OCI-LY3 (cell line): ENCODE measurements around the gene CHRDL1.

ENCODE experiments used
- H2AFZ ChIP-seq: fragments of 200-600, 300-600 bp; shearing (Covaris generic); 2 replicates; pipeline ENCODE4 v1.6.0; 2014; ENCODE audit warnings: antibody characterized with exemption, low read depth, low read length
- H3K27ac ChIP-seq: fragments of 200-600, 300-600 bp; sonication (generic); 2 replicates; pipeline ENCODE4 v1.5.1; 2014; ENCODE audit warnings: mild to moderate bottlenecking, low read length, moderate library complexity, mixed read lengths
- H3K27me3 ChIP-seq: fragments of 200-600, 300-600 bp; sonication (generic); 2 replicates; pipeline ENCODE4 v1.6.1; 2014; ENCODE audit warnings: low read depth, low read length, mixed read lengths
- H3K36me3 ChIP-seq: fragments of 200-600, 300-600 bp; sonication (generic); replicated peaks from 2 replicates; pipeline ENCODE3; 2014; ENCODE audit warnings: low read depth, low read length, mixed read lengths
- H3K4me1 ChIP-seq: fragments of 300-600, 200-600 bp; sonication (generic); 2 replicates; pipeline ENCODE4 v1.6.1; 2014; ENCODE audit warnings: low read length, mixed read lengths
- H3K4me2 ChIP-seq: fragments of 200-600, 300-600 bp; sonication (generic); 2 replicates; pipeline ENCODE4 v1.6.1; 2014; ENCODE audit warnings: low read length, mixed read lengths
- H3K4me3 ChIP-seq: fragments of 300-600, 200-600 bp; sonication (generic); 2 replicates; pipeline ENCODE4 v1.5.1; 2014; ENCODE audit warnings: antibody characterized with exemption, mild to moderate bottlenecking, low read length, moderate library complexity
- H3K79me2 ChIP-seq: fragments of 300-600, 200-600 bp; shearing (Covaris generic); 2 replicates; pipeline ENCODE4 v1.6.1; 2014; ENCODE audit warnings: mild to moderate bottlenecking, low read length, mixed read lengths
- H3K9ac ChIP-seq: fragments of 300-600, 200-600 bp; shearing (Covaris generic); 2 replicates; pipeline ENCODE4 v1.6.0; 2014; ENCODE audit warnings: mild to moderate bottlenecking, low read length, moderate library complexity
- H3K9me3 ChIP-seq: fragments of 200-600, 300-600 bp; shearing (Covaris generic); 2 replicates; pipeline ENCODE4 v1.6.1; 2014; ENCODE audit warnings: low read length, mixed read lengths; ENCODE audit not compliant: insufficient read depth
- H4K20me1 ChIP-seq: fragments of 200-600, 300-600 bp; sonication (generic); 2 replicates; pipeline ENCODE4 v1.6.1; 2016; ENCODE audit warnings: low read length, mixed read lengths; ENCODE audit not compliant: insufficient read depth
- EZH2phosphoT487 ChIP-seq: fragments of 200-600 bp; shearing (Covaris generic); IDR thresholded peaks from 2 replicates; pipeline ENCODE4 v1.6.1; 2018; ENCODE audit warnings: antibody characterized with exemption, mixed run types, low read depth
- TF ChIP-seq, protein P1 (sequence below): fragments of 200-600, 300-600 bp; sonication (generic); IDR thresholded peaks from 2 replicates; pipeline ENCODE4 v1.5.1; 2014; ENCODE audit warnings: antibody characterized with exemption, low read length, low read depth

Gene CHRDL1

DNA sequence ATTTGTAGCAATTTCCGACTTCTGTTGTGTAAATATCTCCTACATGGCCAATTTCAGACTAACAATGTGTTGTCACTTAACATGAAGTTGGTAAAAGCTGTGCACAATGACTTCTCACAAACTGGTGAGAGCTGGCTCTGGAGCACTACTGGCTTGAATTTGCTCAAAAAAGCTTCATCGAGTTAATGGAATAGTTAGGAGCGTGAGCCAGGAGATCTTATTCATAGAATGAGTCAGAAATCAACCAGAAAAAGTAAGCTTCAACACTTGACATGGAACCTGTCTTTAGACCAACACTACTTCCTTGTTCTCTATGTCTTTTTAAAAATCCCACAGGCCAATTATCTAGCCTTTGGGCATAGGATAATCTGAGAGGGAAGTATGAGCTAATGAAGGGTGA lies 7.9 kb upstream of the CHRDL1 start:
- no peak overlapping the region for H3K27ac ChIP-seq
- TF ChIP-seq, protein P1, sequence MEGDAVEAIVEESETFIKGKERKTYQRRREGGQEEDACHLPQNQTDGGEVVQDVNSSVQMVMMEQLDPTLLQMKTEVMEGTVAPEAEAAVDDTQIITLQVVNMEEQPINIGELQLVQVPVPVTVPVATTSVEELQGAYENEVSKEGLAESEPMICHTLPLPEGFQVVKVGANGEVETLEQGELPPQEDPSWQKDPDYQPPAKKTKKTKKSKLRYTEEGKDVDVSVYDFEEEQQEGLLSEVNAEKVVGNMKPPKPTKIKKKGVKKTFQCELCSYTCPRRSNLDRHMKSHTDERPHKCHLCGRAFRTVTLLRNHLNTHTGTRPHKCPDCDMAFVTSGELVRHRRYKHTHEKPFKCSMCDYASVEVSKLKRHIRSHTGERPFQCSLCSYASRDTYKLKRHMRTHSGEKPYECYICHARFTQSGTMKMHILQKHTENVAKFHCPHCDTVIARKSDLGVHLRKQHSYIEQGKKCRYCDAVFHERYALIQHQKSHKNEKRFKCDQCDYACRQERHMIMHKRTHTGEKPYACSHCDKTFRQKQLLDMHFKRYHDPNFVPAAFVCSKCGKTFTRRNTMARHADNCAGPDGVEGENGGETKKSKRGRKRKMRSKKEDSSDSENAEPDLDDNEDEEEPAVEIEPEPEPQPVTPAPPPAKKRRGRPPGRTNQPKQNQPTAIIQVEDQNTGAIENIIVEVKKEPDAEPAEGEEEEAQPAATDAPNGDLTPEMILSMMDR = no peak
- TF ChIP-seq EZH2phosphoT487 = no peak
- H3K9me3 ChIP-seq = no peaks in the 10 kb centered on the region
- no peaks in the 10 kb centered on the region for H3K27me3 ChIP-seq
- H3K4me1 ChIP-seq = no peaks in the 10 kb centered on the region
- H3K9ac ChIP-seq = no peak overlapping the region
- no peak overlapping the region for H2AFZ ChIP-seq
- H3K79me2 ChIP-seq = no peaks in the 10 kb centered on the region
- H3K36me3 ChIP-seq = no peaks in the 10 kb centered on the region
- H4K20me1 ChIP-seq = no peaks in the 10 kb centered on the region
- H3K4me3 ChIP-seq = no peak overlapping the region
- H3K4me2 ChIP-seq = no peak overlapping the region

DNA sequence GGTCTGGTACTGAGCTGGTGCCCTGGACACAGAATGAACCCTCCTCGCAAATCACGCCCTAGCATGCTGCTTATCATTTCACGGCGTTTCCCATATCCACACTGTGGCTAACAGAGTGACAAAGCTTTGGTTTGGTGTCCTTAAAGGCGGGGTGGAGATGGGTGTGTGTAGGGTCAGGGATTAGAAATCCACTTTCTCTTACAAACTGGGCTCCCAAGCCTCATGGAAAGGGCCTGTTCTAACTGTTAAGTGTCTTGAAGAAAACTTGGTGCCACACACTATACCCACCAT lies 735 bp upstream of the CHRDL1 start:
- H3K9ac ChIP-seq = no peak overlapping the region
- TF ChIP-seq EZH2phosphoT487 = no peak
- TF ChIP-seq, protein P1 = no peak
- no peaks in the 10 kb centered on the region for H3K4me1 ChIP-seq
- no peak overlapping the region for H3K4me3 ChIP-seq
- no peak overlapping the region for H3K4me2 ChIP-seq
- H3K27ac ChIP-seq = no peak overlapping the region
- no peaks in the 10 kb centered on the region for H3K36me3 ChIP-seq
- H3K27me3 ChIP-seq = no peaks in the 10 kb centered on the region
- no peaks in the 10 kb centered on the region for H3K9me3 ChIP-seq
- no peaks in the 10 kb centered on the region for H4K20me1 ChIP-seq
- H3K79me2 ChIP-seq = no peaks in the 10 kb centered on the region
- H2AFZ ChIP-seq = no peak overlapping the region

DNA sequence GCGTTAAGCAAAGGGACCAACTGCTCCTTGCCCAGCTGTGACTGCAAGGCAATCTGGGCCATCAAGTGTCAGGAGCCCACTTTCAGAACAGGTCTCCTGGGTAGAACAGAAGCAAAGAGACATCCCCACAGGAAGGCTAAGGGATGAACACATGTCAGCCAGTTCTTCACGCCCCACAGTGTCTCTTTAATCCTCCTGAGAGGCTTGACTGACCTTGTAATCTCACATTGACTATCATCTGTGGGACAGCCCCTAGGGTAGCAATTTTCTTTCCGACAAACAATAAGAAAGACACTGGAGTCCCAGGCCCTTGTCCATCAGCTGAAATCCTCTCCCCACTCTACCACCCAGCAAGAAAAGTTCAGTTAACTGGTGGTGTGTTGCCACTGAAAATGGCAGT lies 1.0 kb downstream of the CHRDL1 start:
- no peak overlapping the region for H3K4me3 ChIP-seq
- no peaks in the 10 kb centered on the region for H3K36me3 ChIP-seq
- H3K9me3 ChIP-seq = no peaks in the 10 kb centered on the region
- no peak overlapping the region for H2AFZ ChIP-seq
- H3K4me2 ChIP-seq = no peak overlapping the region
- no peaks in the 10 kb centered on the region for H3K4me1 ChIP-seq
- no peak overlapping the region for H3K27ac ChIP-seq
- H3K79me2 ChIP-seq = no peaks in the 10 kb centered on the region
- H3K9ac ChIP-seq = no peak overlapping the region
- no peaks in the 10 kb centered on the region for H4K20me1 ChIP-seq
- no peaks in the 10 kb centered on the region for H3K27me3 ChIP-seq
- TF ChIP-seq, protein P1 = no peak
- no peak for TF ChIP-seq EZH2phosphoT487

DNA sequence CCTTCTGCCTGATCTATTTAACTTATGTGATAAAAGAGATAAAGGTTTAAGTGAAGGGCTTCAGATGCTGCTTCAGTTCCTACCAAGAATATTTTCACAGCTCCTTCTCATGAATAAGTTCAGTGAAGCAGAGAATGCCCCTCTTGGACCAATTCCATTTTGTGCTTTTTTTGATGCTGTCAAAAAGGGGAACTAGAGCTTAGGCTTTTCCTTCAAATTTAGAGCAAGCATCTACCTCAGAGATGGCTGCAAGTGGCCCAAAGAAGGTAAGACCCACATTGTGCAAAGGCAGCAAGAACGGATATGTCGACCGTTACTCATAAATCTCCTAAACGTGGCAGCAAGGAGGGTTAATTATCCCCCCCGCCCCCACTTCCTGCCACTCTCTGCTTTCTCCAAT lies 4.5 kb downstream of the CHRDL1 start:
- H3K4me2 ChIP-seq = no peak overlapping the region
- no peaks in the 10 kb centered on the region for H3K36me3 ChIP-seq
- H3K79me2 ChIP-seq = no peaks in the 10 kb centered on the region
- no peak overlapping the region for H2AFZ ChIP-seq
- no peak overlapping the region for H3K4me3 ChIP-seq
- H3K9me3 ChIP-seq = no peaks in the 10 kb centered on the region
- no peak overlapping the region for H3K27ac ChIP-seq
- H4K20me1 ChIP-seq = no peaks in the 10 kb centered on the region
- H3K4me1 ChIP-seq = no peaks in the 10 kb centered on the region
- no peak for TF ChIP-seq EZH2phosphoT487
- TF ChIP-seq, protein P1 = no peak
- H3K9ac ChIP-seq = no peak overlapping the region
- no peaks in the 10 kb centered on the region for H3K27me3 ChIP-seq
